Transverse colon (tissue), 4 donors: ENCODE measurements around the gene DDX54. TPM values are rescaled to one million over a fixed set of nuclear protein-coding genes. Genes with fewer than 3 reads are reported as not detected.

Experiments used
- DNase-seq: peaks from one replicate; pipeline ENCODE4 v3.0.0-alpha.2; 2019
- H3K27ac ChIP-seq, 4 donors: fragments of 200-600 bp; sonication (generic); 2 replicates each; pipeline ENCODE4 v1.5.1; 2016 to 2018; ENCODE audit warnings: inconsistent platforms in 4 of 4
- H3K27me3 ChIP-seq: fragments of 200-600 bp; sonication (generic); 2 replicates; pipeline ENCODE4 v1.5.1; 2017; ENCODE audit warnings: inconsistent platforms
- H3K36me3 ChIP-seq, 4 donors: fragments of 200-600 bp; sonication (generic); 2 replicates each; pipeline ENCODE4 v1.5.1; 2017 to 2019; ENCODE audit warnings: inconsistent platforms in 4 of 4
- H3K4me1 ChIP-seq, 4 donors: fragments of 200-600 bp; sonication (generic); 2 replicates each; pipeline ENCODE4 v1.5.1; 2017 to 2020; ENCODE audit warnings: inconsistent platforms in 4 of 4
- H3K4me3 ChIP-seq, 4 donors: fragments of 200-600 bp; sonication (generic); 1 replicate in 1 of 4; 2 replicates in 3 of 4; pipeline versions ENCODE4 v1.5.1 to v1.6.1; 2017 to 2019; ENCODE audit warnings: inconsistent platforms in 4 of 4
- H3K9me3 ChIP-seq, 2 donors: fragments of 200-600 bp; sonication (generic); 2 replicates each; pipeline ENCODE4 v1.5.1; 2017 to 2019; ENCODE audit warnings: inconsistent platforms in 2 of 2
- CTCF ChIP-seq, 5 experiments: fragments of 200-600 bp in 3 of 5; fragments of 450-650 bp in 2 of 5; sonication (generic) in 3 of 5; IDR thresholded peaks; 1 replicate in 2 of 5; 2 replicates in 3 of 5; pipeline ENCODE4 v1.5.1; 2016 to 2017; ENCODE audit warnings: antibody characterized with exemption in 5 of 5, inconsistent platforms in 3 of 5, mild to moderate bottlenecking in 2 of 5, moderate library complexity in 1 of 5
- EP300 ChIP-seq: sonication (generic); formaldehyde crosslinking; IDR thresholded peaks from one replicate; pipeline ENCODE4 v1.6.1; 2017; ENCODE audit warnings: antibody characterized with exemption, low read depth
- POLR2A ChIP-seq: fragments of 450-650 bp; IDR thresholded peaks from one replicate; pipeline ENCODE4 v1.6.1; 2016; ENCODE audit warnings: antibody characterized with exemption, mild to moderate bottlenecking, moderate library complexity
- POLR2AphosphoS5 ChIP-seq, 3 donors: sonication (generic); formaldehyde crosslinking; IDR thresholded peaks; one replicate each; pipeline ENCODE4 v1.6.1; 2016; ENCODE audit warnings: antibody characterized with exemption in 3 of 3
- WGBS, 2 donors: methylation state at CpG; one replicate each; pipeline ENCODE4 v1.1.5; 2018; ENCODE audit warnings: low coverage in 1 of 2; 5-methylcytosine and 5-hydroxymethylcytosine counted together
- in situ Hi-C, 4 donors: fragments of 200-750 bp; cut with MboI; loops; one replicate each; pipeline versions ENCODE4 v1.15.0 to v1.15.1; 2017; ENCODE audit warnings: low sequenced_read_pairs in 3 of 4, low pct_ligation_motif_present in 1 of 4, low pct_unique_long_range_greater_than_20kb in 1 of 4
- intact Hi-C: fragments of 100-400 bp; cut with DNase I; formaldehyde crosslinking; loops from one replicate; pipeline ENCODE4 v1.15.1; 2023; ENCODE audit warnings: low total_unique reads
- total RNA-seq, 4 donors: library from RNA; depleted of rRNA; stranded (reverse); fragments of >200 nt; gene quantifications; one replicate each; pipeline ENCODE4 v1.1.0, GENCODE V29; 2016

DDX54 gene
- total RNA-seq, 4 donors from 2014 or later, result 60.7 to 96.1 (median 72.8) TPM

GRCh38 chr12:113232840-113233585 lies 47.7 kb upstream of the DDX54 start:
- intact Hi-C loops (no loop called here), in situ Hi-C loops (no loop called here)
- peak; percentile 44 for DNase-seq
- Histone ChIP-seq H3K27ac (peak overlapping the region in 3 of 4 donors; percentile 10 to 23 (median 11)), H3K36me3 (peaks cover 0 to 17% (median 7%) of the 10 kb centered on the region in 4 donors), H3K4me3 (no peak overlapping the region), H3K9me3 (no peaks in the 10 kb centered on the region), H3K4me1 (peaks cover 13 to 65% (median 24%) of the 10 kb centered on the region in 4 donors), H3K27me3 (no peaks in the 10 kb centered on the region)
- 66 to 100% methylated on average over 1 to 25 of the region's 25 CpGs for WGBS, 2 donors
- no peak for TF ChIP-seq POLR2A
- TF ChIP-seq POLR2AphosphoS5 (IDR thresholded peaks at IDR 0.05), result no peak
- TF ChIP-seq CTCF (IDR thresholded peaks at IDR 0.05), result no peak
- no peak for TF ChIP-seq EP300

- TF ChIP-seq CTCF (IDR thresholded peaks at IDR 0.05), result no peak
- no peak for TF ChIP-seq EP300
- TF ChIP-seq POLR2A, result no peak
- TF ChIP-seq POLR2AphosphoS5 (IDR thresholded peaks at IDR 0.05), result no peak
- Histone ChIP-seq H3K27ac (peak overlapping the region in 3 of 4 donors; percentile 10 to 23 (median 11)), H3K4me1 (peaks cover 9 to 60% (median 17%) of the 10 kb centered on the region in 4 donors), H3K4me3 (no peak overlapping the region), H3K27me3 (no peaks in the 10 kb centered on the region), H3K36me3 (peaks cover 0 to 23% (median 10%) of the 10 kb centered on the region in 4 donors), H3K9me3 (no peaks in the 10 kb centered on the region)
- in situ Hi-C loops (no loop called here), intact Hi-C loops (no loop called here)
- 94% methylated on average over 13 of the region's 18 CpGs; no CpG with 5 or more reads in 1 of the 2 donors for WGBS, 2 donors
- no peak for DNase-seq
Observed at GRCh38 chr12:113232089-113232839, 47.0 kb upstream of the DDX54 start.

- DNase-seq, result no peak
- Histone ChIP-seq H3K4me1 (peaks cover 5 to 52% (median 10%) of the 10 kb centered on the region in 4 donors), H3K4me3 (no peak overlapping the region), H3K27me3 (no peaks in the 10 kb centered on the region), H3K36me3 (peaks cover 0 to 23% (median 10%) of the 10 kb centered on the region in 4 donors), H3K9me3 (no peaks in the 10 kb centered on the region), H3K27ac (no peak overlapping the region)
- 83 to 88% methylated on average over 4 to 8 of the region's 8 CpGs for WGBS, 2 donors
- intact Hi-C loops (no loop called here), in situ Hi-C loops (no loop called here)
- no peak for TF ChIP-seq POLR2A
- no peak for TF ChIP-seq EP300
- TF ChIP-seq CTCF (IDR thresholded peaks at IDR 0.05), result no peak
- no peak for TF ChIP-seq POLR2AphosphoS5 (IDR thresholded peaks at IDR 0.05)
Observed at GRCh38 chr12:113231235-113232088, 46.2 kb upstream of the DDX54 start.
